Stimulated activated naive CD8-positive, alpha-beta T cell treated with anti-CD3 and anti-CD28 coated beads, Interleukin-15, amount 100 ng/mL, for 72 hours (primary cell): ENCODE data around the gene GSN.

Experiments
- ATAC-seq: fragments of 150-1000 bp; cut with Tn5 transposase; 2 replicates; pipeline ENCODE4 v1.10.0; 2021; ENCODE audit warnings: mild to moderate bottlenecking, moderate library complexity
- DNase-seq, 2 donors: peaks; one replicate each; pipeline ENCODE4 v3.0.0; 2021 to 2022
- H3K27ac Mint-ChIP-seq, 2 donors: one replicate each; pipeline ENCODE4 v1.8.0; 2022; ENCODE audit warnings: mild to moderate bottlenecking in 2 of 2, mixed read lengths in 2 of 2, moderate library complexity in 2 of 2
- H3K27me3 Mint-ChIP-seq: one replicate; pipeline ENCODE4 v1.8.0; 2022; ENCODE audit warnings: mixed read lengths
- H3K4me1 Mint-ChIP-seq: one replicate; pipeline ENCODE4 v1.8.0; 2022; ENCODE audit warnings: mild to moderate bottlenecking, mixed read lengths
- H3K4me3 Mint-ChIP-seq, 2 donors: one replicate each; pipeline ENCODE4 v1.8.0; 2022; ENCODE audit warnings: mild to moderate bottlenecking in 2 of 2, mixed read lengths in 2 of 2, moderate library complexity in 1 of 2
- H3K9me3 Mint-ChIP-seq, 2 donors: one replicate each; pipeline ENCODE4 v1.8.0; 2022; ENCODE audit warnings: mixed read lengths in 2 of 2

The GSN gene

DNA sequence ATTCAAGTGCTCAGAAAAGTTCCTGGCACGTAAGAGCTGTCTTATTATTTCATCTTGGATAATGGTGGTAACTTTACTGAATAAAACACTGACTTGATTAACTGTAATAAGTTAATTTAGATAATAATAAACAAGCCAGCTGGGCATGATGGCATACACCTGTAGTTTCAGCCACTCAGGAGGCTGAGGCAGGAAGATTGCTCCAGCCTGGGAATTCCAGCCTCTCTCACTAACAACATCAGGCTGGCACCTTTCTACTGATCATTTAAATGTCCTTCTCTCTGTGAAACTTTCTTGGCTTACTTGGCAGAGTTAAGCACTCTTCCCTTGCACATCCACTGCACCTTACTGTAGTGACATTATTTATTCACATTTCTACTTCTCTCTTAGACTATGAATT, 82.1 kb downstream of the GSN start:
- Mint-ChIP-seq H3K27ac (no peak overlapping the region), H3K9me3 (no peaks in the 10 kb centered on the region), H3K4me1 (peaks cover 19% of the 10 kb centered on the region), H3K27me3 (no peaks in the 10 kb centered on the region), H3K4me3 (no peak overlapping the region)
- ATAC-seq (no peak), DNase-seq (no peak)

DNA sequence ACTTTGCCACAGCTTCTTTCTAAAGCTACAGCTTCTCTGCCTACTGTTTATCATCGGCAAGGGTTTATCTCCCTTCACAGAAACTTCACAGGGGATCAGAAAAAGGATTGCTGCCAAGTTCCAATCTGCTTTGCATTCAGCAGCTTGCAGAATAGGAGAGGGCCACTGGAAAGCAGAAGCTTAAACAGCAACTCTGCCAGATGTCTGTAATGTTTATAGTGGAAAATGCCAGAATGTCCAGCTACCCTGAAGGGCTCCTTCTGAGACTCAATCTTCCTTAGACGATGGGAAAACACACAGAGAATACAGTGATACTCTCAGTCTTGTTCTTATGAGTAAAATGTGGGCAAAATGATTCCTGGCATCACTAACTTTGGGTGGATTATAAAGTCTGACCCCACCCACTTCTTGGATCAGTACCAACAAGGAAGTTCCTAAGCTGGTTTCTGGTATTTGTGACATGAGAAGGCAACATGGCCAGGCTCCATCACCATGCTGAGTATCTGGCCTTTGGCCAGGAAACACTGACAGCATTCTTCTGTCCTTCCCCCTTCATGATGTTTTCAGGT, 83.1 kb downstream of the GSN start:
- Mint-ChIP-seq H3K27ac (no peak overlapping the region), H3K27me3 (no peaks in the 10 kb centered on the region), H3K4me1 (peaks cover 22% of the 10 kb centered on the region), H3K4me3 (no peak overlapping the region), H3K9me3 (no peaks in the 10 kb centered on the region)
- no peak for ATAC-seq
- DNase-seq, result no peak

GRCh38 chr9:121353241-121354061, 85.5 kb downstream of the GSN start:
- H3K4me1 Mint-ChIP-seq, result peaks cover 36% of the 10 kb centered on the region
- ATAC-seq, result peak; percentile 99
- peak overlapping the region in 1 of 2 donors; percentile 87 for H3K27ac Mint-ChIP-seq
- H3K27me3 Mint-ChIP-seq, result no peaks in the 10 kb centered on the region
- H3K4me3 Mint-ChIP-seq, result peak overlapping the region; percentile 29 to 31
- no peaks in the 10 kb centered on the region for H3K9me3 Mint-ChIP-seq
- peak; percentile 44 to 69 for DNase-seq

- Mint-ChIP-seq H3K4me1 (peaks cover 42% of the 10 kb centered on the region), H3K27ac (peak overlapping the region; percentile 69 to 87), H3K9me3 (no peaks in the 10 kb centered on the region), H3K27me3 (no peaks in the 10 kb centered on the region), H3K4me3 (peak overlapping the region in 1 of 2 donors; percentile 31)
- DNase-seq (no peak), ATAC-seq (peak; percentile 22)
Measured at GRCh38 chr9:121354141-121354540, 86.2 kb downstream of the GSN start.

GRCh38 chr9:121354762-121355161, 86.8 kb downstream of the GSN start:
- no peak for ATAC-seq
- Mint-ChIP-seq H3K27ac (no peak overlapping the region), H3K27me3 (no peaks in the 10 kb centered on the region), H3K4me3 (no peak overlapping the region), H3K4me1 (peaks cover 48% of the 10 kb centered on the region), H3K9me3 (no peaks in the 10 kb centered on the region)
- no peak for DNase-seq

DNA sequence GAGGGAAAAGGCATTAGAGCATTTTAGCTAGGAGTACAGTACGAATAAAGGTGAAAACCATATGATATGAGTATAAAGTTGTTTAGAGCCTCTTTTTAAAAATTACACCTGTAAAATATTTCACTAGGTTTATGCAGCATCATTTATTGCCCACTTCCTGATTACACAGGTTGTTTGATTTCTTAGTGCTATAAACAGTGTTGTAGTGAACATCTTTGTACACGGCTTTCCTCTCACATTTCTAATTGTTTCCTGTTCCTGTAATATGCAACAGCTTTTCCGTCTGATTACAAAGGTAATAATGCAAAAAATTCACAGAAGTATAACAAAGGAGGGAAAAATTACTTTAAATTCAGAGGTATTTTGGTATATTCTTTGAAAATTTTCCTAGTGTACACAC, 89.0 kb downstream of the GSN start:
- Mint-ChIP-seq H3K9me3 (no peaks in the 10 kb centered on the region), H3K4me3 (no peak overlapping the region), H3K27me3 (no peaks in the 10 kb centered on the region), H3K4me1 (peaks cover 43% of the 10 kb centered on the region), H3K27ac (no peak overlapping the region)
- no peak for DNase-seq
- no peak for ATAC-seq

GRCh38 chr9:121358751-121359150, 90.8 kb downstream of the GSN start:
- peaks cover 35% of the 10 kb centered on the region for H3K4me1 Mint-ChIP-seq

DNA sequence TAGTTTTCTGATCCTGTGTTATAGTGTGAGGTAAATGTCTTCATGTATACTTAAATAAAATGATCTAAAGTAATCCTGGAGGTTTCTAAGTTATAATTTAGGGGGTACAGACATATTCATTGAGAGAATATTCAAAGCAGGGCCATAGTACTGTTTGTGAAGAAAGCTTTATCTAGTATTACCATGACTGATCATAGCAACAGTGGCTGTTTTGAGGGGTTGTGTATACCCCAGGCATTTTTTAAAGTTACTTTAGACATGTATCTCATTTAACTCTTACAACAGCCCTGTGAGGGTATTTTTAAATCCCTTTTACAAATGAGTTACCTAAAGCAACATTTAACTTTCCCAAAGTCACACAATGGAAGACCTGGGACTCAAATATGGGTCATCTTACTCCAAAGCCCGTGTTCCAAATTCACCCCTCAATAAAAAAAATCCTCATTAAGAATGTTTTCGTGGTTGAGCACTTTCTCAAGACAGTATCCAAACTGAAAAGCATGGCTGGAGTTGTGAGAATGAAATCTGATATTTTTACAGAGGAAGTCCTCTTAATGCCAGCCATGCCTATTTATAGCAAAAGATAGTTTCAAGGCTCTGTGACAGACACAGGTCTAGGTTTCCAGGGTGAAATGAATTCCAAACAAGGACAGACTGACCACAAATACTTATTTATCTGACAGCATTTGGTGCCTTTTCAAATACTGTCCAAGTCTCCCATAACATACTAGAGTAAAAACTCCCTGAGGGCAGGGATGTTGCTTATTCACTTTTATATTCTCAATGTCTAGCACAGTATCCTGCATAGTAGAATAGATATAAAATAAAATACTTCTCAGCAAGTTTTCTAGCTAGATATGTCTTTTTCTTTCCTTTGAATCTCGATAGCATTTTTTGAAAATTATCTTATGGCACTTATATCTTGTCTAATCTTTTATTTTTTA, 91.7 kb downstream of the GSN start:
- peak overlapping the region in 1 of 2 donors; percentile 63 for H3K27ac Mint-ChIP-seq
- ATAC-seq (peak; percentile 63), DNase-seq (no peak)
- no peaks in the 10 kb centered on the region for H3K27me3 Mint-ChIP-seq
- peak overlapping the region in 1 of 2 donors; percentile 79 for H3K4me3 Mint-ChIP-seq
- no peaks in the 10 kb centered on the region for H3K9me3 Mint-ChIP-seq
- peaks cover 29% of the 10 kb centered on the region for H3K4me1 Mint-ChIP-seq

More at GRCh38 chr9:121358751-121359150, 90.8 kb downstream of the GSN start:
- Mint-ChIP-seq H3K27me3 (no peaks in the 10 kb centered on the region), H3K4me3 (peak overlapping the region; percentile 52 to 79), H3K9me3 (no peaks in the 10 kb centered on the region), H3K27ac (peak overlapping the region; percentile 14 to 63)
- ATAC-seq, result peak; percentile 68
- no peak for DNase-seq

- peaks cover 29% of the 10 kb centered on the region for H3K4me1 Mint-ChIP-seq
- no peaks in the 10 kb centered on the region for H3K9me3 Mint-ChIP-seq
- ATAC-seq (no peak), DNase-seq (no peak)
- no peak overlapping the region for H3K27ac Mint-ChIP-seq
- H3K27me3 Mint-ChIP-seq, result no peaks in the 10 kb centered on the region
- H3K4me3 Mint-ChIP-seq, result no peak overlapping the region
Measured at GRCh38 chr9:121360601-121361374, 92.8 kb downstream of the GSN start.

GRCh38 chr9:121362813-121363621, 95.1 kb downstream of the GSN start:
- no peak for DNase-seq
- H3K4me3 Mint-ChIP-seq, result no peak overlapping the region
- peaks cover 22% of the 10 kb centered on the region for H3K4me1 Mint-ChIP-seq

GRCh38 chr9:121363622-121363961, 95.6 kb downstream of the GSN start:
- no peak for DNase-seq
- Mint-ChIP-seq H3K27ac (no peak overlapping the region), H3K4me3 (no peak overlapping the region), H3K27me3 (no peaks in the 10 kb centered on the region), H3K4me1 (peaks cover 23% of the 10 kb centered on the region), H3K9me3 (no peaks in the 10 kb centered on the region)
- ATAC-seq, result no peak

More at GRCh38 chr9:121362813-121363621, 95.1 kb downstream of the GSN start:
- H3K9me3 Mint-ChIP-seq, result no peaks in the 10 kb centered on the region
- H3K27me3 Mint-ChIP-seq, result no peaks in the 10 kb centered on the region
- H3K27ac Mint-ChIP-seq, result no peak overlapping the region
- ATAC-seq, result no peak

DNA sequence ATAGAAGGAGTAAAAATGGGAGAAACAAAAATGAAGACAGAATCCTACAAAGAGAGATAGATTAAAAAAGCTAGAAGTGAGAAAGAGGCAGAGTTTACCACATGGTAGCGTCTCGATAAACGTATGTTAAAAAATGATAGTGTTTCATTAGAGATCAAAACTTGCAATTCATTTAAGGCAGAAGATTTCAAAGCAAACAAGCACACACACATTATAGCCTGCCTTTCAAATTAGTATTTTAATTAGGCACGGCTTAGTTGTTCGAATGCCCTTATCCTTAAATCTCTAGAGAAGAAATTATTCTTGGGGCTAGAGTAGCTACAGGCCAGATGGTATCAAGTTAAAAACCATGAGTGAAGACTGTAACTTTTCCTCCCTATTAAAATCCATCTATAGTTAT, 96.1 kb downstream of the GSN start:
- H3K27me3 Mint-ChIP-seq, result no peaks in the 10 kb centered on the region
- no peak overlapping the region for H3K27ac Mint-ChIP-seq
- DNase-seq (no peak), ATAC-seq (no peak)
- H3K4me1 Mint-ChIP-seq, result peaks cover 23% of the 10 kb centered on the region
- H3K9me3 Mint-ChIP-seq, result no peaks in the 10 kb centered on the region
- no peak overlapping the region for H3K4me3 Mint-ChIP-seq

GRCh38 chr9:121364886-121365285, 96.9 kb downstream of the GSN start:
- Mint-ChIP-seq H3K9me3 (no peaks in the 10 kb centered on the region), H3K27me3 (no peaks in the 10 kb centered on the region), H3K27ac (no peak overlapping the region), H3K4me3 (no peak overlapping the region), H3K4me1 (peaks cover 24% of the 10 kb centered on the region)
- no peak for DNase-seq
- no peak for ATAC-seq

DNA sequence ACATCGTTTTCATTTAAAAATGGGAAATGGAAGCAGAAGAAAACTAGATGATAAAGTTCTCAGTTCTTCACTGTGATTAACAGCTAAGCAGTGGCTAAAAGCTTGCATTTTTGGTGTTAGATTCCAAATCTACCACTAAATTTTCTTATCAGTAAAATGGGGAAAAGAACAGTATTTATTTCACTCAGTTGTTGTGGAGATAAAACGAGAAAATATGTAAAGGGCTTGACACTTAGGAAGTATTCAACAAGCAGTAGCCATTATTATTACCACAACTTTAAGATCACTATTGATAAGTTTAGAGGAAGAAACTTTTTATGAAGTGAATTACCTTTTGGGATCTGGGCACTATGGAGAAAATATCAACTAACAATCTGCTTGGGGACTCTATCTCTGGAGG, 97.6 kb downstream of the GSN start:
- Mint-ChIP-seq H3K4me1 (peaks cover 30% of the 10 kb centered on the region), H3K9me3 (peaks cover 3 to 4% of the 10 kb centered on the region in 2 donors), H3K4me3 (no peak overlapping the region), H3K27me3 (no peaks in the 10 kb centered on the region), H3K27ac (no peak overlapping the region)
- no peak for ATAC-seq
- DNase-seq, result no peak
